ENCODE results near the gene BMP2K. TPM values are rescaled to one million over a fixed set of nuclear protein-coding genes. Genes with fewer than 3 reads are reported as not detected.

BMP2K gene
- total RNA-seq, 2 experiments from 2014 or later, result 43.4 to 61.1 TPM

- peaks cover 13% of the 10 kb centered on the region for H3K4me1 ChIP-seq (ENCODE audit: insufficient read depth, low read length, poor library complexity, severe bottlenecking)
- intact Hi-C loops (cut with micrococcal nuclease; ENCODE audit: unreplicated experiment), result no loop called here
- TF ChIP-seq, protein P1, sequence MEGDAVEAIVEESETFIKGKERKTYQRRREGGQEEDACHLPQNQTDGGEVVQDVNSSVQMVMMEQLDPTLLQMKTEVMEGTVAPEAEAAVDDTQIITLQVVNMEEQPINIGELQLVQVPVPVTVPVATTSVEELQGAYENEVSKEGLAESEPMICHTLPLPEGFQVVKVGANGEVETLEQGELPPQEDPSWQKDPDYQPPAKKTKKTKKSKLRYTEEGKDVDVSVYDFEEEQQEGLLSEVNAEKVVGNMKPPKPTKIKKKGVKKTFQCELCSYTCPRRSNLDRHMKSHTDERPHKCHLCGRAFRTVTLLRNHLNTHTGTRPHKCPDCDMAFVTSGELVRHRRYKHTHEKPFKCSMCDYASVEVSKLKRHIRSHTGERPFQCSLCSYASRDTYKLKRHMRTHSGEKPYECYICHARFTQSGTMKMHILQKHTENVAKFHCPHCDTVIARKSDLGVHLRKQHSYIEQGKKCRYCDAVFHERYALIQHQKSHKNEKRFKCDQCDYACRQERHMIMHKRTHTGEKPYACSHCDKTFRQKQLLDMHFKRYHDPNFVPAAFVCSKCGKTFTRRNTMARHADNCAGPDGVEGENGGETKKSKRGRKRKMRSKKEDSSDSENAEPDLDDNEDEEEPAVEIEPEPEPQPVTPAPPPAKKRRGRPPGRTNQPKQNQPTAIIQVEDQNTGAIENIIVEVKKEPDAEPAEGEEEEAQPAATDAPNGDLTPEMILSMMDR (conservative IDR thresholded peaks at IDR 0.05; ENCODE audit: low read length), result no peak
- no peak for TF ChIP-seq EZH2phosphoT487 (IDR thresholded peaks at IDR 0.05; ENCODE audit: borderline replicate concordance, low read depth, low read length)
- H3K9me2 ChIP-seq (ENCODE audit: insufficient read depth, low read length), result no peaks in the 10 kb centered on the region
- no peaks in the 10 kb centered on the region for H3K79me2 ChIP-seq (ENCODE audit: insufficient read depth, low read depth, low read length)
- peaks cover 5% of the 10 kb centered on the region; the same call in 1 of the 2 replicates for H3K9me3 ChIP-seq (ENCODE audit: low read length)
- peak; percentile 27 for DNase-seq (ENCODE audit: low spot score)
- no peak overlapping the region for H3K4me3 ChIP-seq (ENCODE audit: low read depth, low read length, poor library complexity, severe bottlenecking)
- H3K36me3 ChIP-seq (ENCODE audit: insufficient read depth, low read length), result peaks cover 51% of the 10 kb centered on the region
- peak overlapping the region; percentile 42 for H3K27ac ChIP-seq (ENCODE audit: low read depth, low read length, poor library complexity, severe bottlenecking)
- POLR2A ChIA-PET, result interaction anchor here (0.6 to 1.3 kb wide), 2 partner anchors 9 to 27 kb away, joined by 3 to 7 read pairs; no protein-coding TSS in a partner anchor
- peak overlapping the region; percentile 16 for H3K4me2 ChIP-seq (ENCODE audit: low read length)
- H2AFZ ChIP-seq (ENCODE audit: low read length), result no peak overlapping the region
- no TSS peak for BruUV-seq (replicated peaks)
- no peaks in the 10 kb centered on the region for H4K20me1 ChIP-seq (ENCODE audit: insufficient read depth, low read length)
- CTCF ChIA-PET (ENCODE audit: unreplicated experiment), result no interaction called here
Observed at GRCh38 chr4:78880874-78881492, 104.8 kb downstream of the BMP2K start.

DNA sequence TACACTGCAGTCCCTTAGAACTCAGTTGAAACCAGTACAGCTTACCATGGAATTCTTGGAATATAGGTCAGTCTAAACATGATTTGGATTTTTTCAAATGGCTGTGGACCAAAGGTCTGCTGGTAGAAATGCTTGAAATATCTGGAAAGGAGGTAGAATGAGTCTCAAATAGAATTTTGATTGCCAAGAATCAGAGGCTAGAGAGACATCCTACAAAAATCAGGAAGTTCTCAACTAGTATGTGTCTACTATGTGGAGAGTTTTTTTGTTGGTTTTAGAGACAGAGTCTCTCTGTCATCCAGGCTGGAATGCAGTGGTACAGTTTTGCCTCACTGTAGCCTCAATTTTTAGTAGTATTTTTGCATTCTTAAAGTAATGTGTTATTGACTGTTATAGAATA is 109.4 kb downstream of the BMP2K start:
- Histone ChIP-seq H3K79me2 (ENCODE audit: insufficient read depth, low read depth, low read length) (no peaks in the 10 kb centered on the region), H3K4me3 (ENCODE audit: low read depth, low read length, poor library complexity, severe bottlenecking) (no peak overlapping the region), H3K9me3 (ENCODE audit: low read length) (no peaks in the 10 kb centered on the region), H3K9me2 (ENCODE audit: insufficient read depth, low read length) (no peaks in the 10 kb centered on the region), H3K4me1 (ENCODE audit: insufficient read depth, low read length, poor library complexity, severe bottlenecking) (peaks cover 10% of the 10 kb centered on the region), H3K27ac (ENCODE audit: low read depth, low read length, poor library complexity, severe bottlenecking) (no peak overlapping the region), H3K4me2 (ENCODE audit: low read length) (no peak overlapping the region), H4K20me1 (ENCODE audit: insufficient read depth, low read length) (no peaks in the 10 kb centered on the region), H2AFZ (ENCODE audit: low read length) (no peak overlapping the region), H3K36me3 (ENCODE audit: insufficient read depth, low read length) (peaks cover 49% of the 10 kb centered on the region)
- no peak for DNase-seq (ENCODE audit: low spot score)
- intact Hi-C loops (cut with micrococcal nuclease; ENCODE audit: unreplicated experiment), result no loop called here
- BruUV-seq (replicated peaks), result no TSS peak
- ChIA-PET POLR2A (no interaction called here), CTCF (ENCODE audit: unreplicated experiment) (no interaction called here)
- TF ChIP-seq EZH2phosphoT487 (IDR thresholded peaks at IDR 0.05; ENCODE audit: borderline replicate concordance, low read depth, low read length), result no peak
- TF ChIP-seq, protein P1 (conservative IDR thresholded peaks at IDR 0.05; ENCODE audit: low read length), result no peak

- ChIA-PET POLR2A (interaction anchor here (0.6 to 1.5 kb wide), 4 partner anchors 16 to 288 kb away, joined by 3 to 12 read pairs (median 4); no protein-coding TSS in a partner anchor), CTCF (ENCODE audit: unreplicated experiment) (no interaction called here)
- no peak overlapping the region for H3K4me2 ChIP-seq (ENCODE audit: low read length)
- DNase-seq (ENCODE audit: low spot score), result no peak
- H3K36me3 ChIP-seq (ENCODE audit: insufficient read depth, low read length), result peaks cover 50% of the 10 kb centered on the region
- no peak overlapping the region for H3K4me3 ChIP-seq (ENCODE audit: low read depth, low read length, poor library complexity, severe bottlenecking)
- no peaks in the 10 kb centered on the region for H3K4me1 ChIP-seq (ENCODE audit: insufficient read depth, low read length, poor library complexity, severe bottlenecking)
- intact Hi-C loops (cut with micrococcal nuclease; ENCODE audit: unreplicated experiment), result no loop called here
- no peaks in the 10 kb centered on the region for H3K9me2 ChIP-seq (ENCODE audit: insufficient read depth, low read length)
- H2AFZ ChIP-seq (ENCODE audit: low read length), result no peak overlapping the region
- H3K9me3 ChIP-seq (ENCODE audit: low read length), result no peaks in the 10 kb centered on the region
- H3K79me2 ChIP-seq (ENCODE audit: insufficient read depth, low read depth, low read length), result no peaks in the 10 kb centered on the region
- no peak overlapping the region for H3K27ac ChIP-seq (ENCODE audit: low read depth, low read length, poor library complexity, severe bottlenecking)
- no peaks in the 10 kb centered on the region for H4K20me1 ChIP-seq (ENCODE audit: insufficient read depth, low read length)
- no peak for TF ChIP-seq EZH2phosphoT487 (IDR thresholded peaks at IDR 0.05; ENCODE audit: borderline replicate concordance, low read depth, low read length)
- TF ChIP-seq, protein P1 (conservative IDR thresholded peaks at IDR 0.05; ENCODE audit: low read length), result no peak
- no TSS peak for BruUV-seq (replicated peaks)
Observed at GRCh38 chr4:78889955-78890354, 113.8 kb downstream of the BMP2K start.
